DMS153 treated with DMSO at 0.1 percent for 48 hours (cell line): ENCODE measurements around the gene SMURF2.

ENCODE experiments used
- DNase-seq: peaks from one replicate; lab custom pipeline; 2025; ENCODE audit not compliant: unreplicated experiment; lab: John Stamatoyannopoulos, UW

Gene SMURF2

GRCh38 chr17:64505340-64506200 lies 156.5 kb downstream of the SMURF2 start:
- peak; percentile 57 for DNase-seq

GRCh38 chr17:64504769-64505339 lies 157.3 kb downstream of the SMURF2 start:
- DNase-seq: no peak

- no peak for DNase-seq
These were observed 158.0 kb downstream of the SMURF2 start for GRCh38 chr17:64503821-64504768.

GRCh38 chr17:64503341-64503740 lies 158.8 kb downstream of the SMURF2 start:
- no peak for DNase-seq

GRCh38 chr17:64502809-64503208 lies 159.3 kb downstream of the SMURF2 start:
- no peak for DNase-seq

- no peak for DNase-seq
These were observed 160.1 kb downstream of the SMURF2 start for GRCh38 chr17:64502021-64502420.

GRCh38 chr17:64500862-64501765 lies 161.0 kb downstream of the SMURF2 start:
- DNase-seq: no peak

- no peak for DNase-seq
These were observed 161.6 kb downstream of the SMURF2 start for GRCh38 chr17:64500487-64500859.

GRCh38 chr17:64499805-64500486 lies 162.2 kb downstream of the SMURF2 start:
- no peak for DNase-seq

GRCh38 chr17:64498308-64499203 lies 163.6 kb downstream of the SMURF2 start:
- no peak for DNase-seq

GRCh38 chr17:64497565-64498035 lies 164.5 kb downstream of the SMURF2 start:
- no peak for DNase-seq

GRCh38 chr17:64496786-64497564 lies 165.1 kb downstream of the SMURF2 start, which contains the start of gene POLG2:
POLG2 (minus strand) TSS chr17:64497054; CDS start chr17:64496968, 86 bp downstream.
- DNase-seq: peak; percentile 79

GRCh38 chr17:64496348-64496785 lies 165.7 kb downstream of the SMURF2 start:
- no peak for DNase-seq
